ENCODE results near the gene LRIT2. TPM values are rescaled to one million over a fixed set of nuclear protein-coding genes. Genes with fewer than 3 reads are reported as not detected.

The LRIT2 gene
- total and polyA plus RNA-seq, 9 of the 15 experiments (the other 6 are each of a cell fraction or from before 2014, with no cell fraction given), result not detected

GRCh38 chr10:84226616-84227015 is 1.3 kb upstream of the LRIT2 start:
- H2AFZ ChIP-seq (ENCODE audit: low read depth, low read length), result no peak overlapping the region
- H3K4me3 ChIP-seq, result no peak overlapping the region
- BruUV-seq (replicated peaks), result no TSS peak
- intact Hi-C loops (cut with micrococcal nuclease), result no loop called here
- no peaks in the 10 kb centered on the region for H4K20me1 ChIP-seq (replicated peaks; ENCODE audit: control insufficient read depth, insufficient read depth, low read length)
- no peaks in the 10 kb centered on the region for H3K79me2 ChIP-seq (ENCODE audit: control insufficient read depth, insufficient read depth, low read length)
- H3K9me1 ChIP-seq (ENCODE audit: control insufficient read depth, insufficient read depth, low read length), result no peaks in the 10 kb centered on the region
- POLR2A ChIA-PET, result no interaction called here
- no peaks in the 10 kb centered on the region for H3K36me3 ChIP-seq (ENCODE audit: control insufficient read depth, insufficient read depth, low read length)
- CTCF ChIA-PET (ENCODE audit: low intra/inter-chr PET ratio), result no interaction called here
- H3K9ac ChIP-seq (ENCODE audit: insufficient read depth in 1 of 2, low read depth in 2 of 2, low read length in 2 of 2), result no peak overlapping the region
- H3K4me1 ChIP-seq (replicated peaks in 1 of 2; ENCODE audit: control insufficient read depth in 2 of 2, insufficient read depth in 2 of 2, low read length in 2 of 2), result no peaks in the 10 kb centered on the region
- no peaks in the 10 kb centered on the region for H3K9me3 ChIP-seq (replicated peaks; ENCODE audit: control insufficient read depth, insufficient read depth, low read depth, low read length)
- no peak overlapping the region for H3K4me2 ChIP-seq (ENCODE audit: insufficient read depth, low read length)
- no peak overlapping the region for H3K27ac ChIP-seq (ENCODE audit: extremely low read depth, low read depth, low read length)
- TF ChIP-seq MIER1 (IDR thresholded peaks at IDR 0.05; ENCODE audit: low read depth), result no peak
- TF ChIP-seq BRD4 (IDR thresholded peaks at IDR 0.05), result no peak
- TF ChIP-seq ZNF507 (tag; conservative IDR thresholded peaks at IDR 0.05), result no peak
- TF ChIP-seq ZNF764 (CRISPR knock-in tag; IDR thresholded peaks at IDR 0.05; ENCODE audit: low read depth), result no peak
- TF ChIP-seq TAF7 (tag; IDR thresholded peaks at IDR 0.05), result no peak
- no peak for TF ChIP-seq HMGXB4 (CRISPR knock-in tag; IDR thresholded peaks at IDR 0.05)
- no peak for TF ChIP-seq CBFB (CRISPR knock-in tag; IDR thresholded peaks at IDR 0.05)
- no peak for TF ChIP-seq NFE2 (IDR thresholded peaks at IDR 0.05; ENCODE audit: low read depth)
- no peak for TF ChIP-seq ZC3H8 (IDR thresholded peaks at IDR 0.05)
- in situ Hi-C loops (cut with MboI), result no loop called here
- WGBS (ENCODE audit: insufficient coverage, low coverage, missing lambda C conversion rate), result 0% methylated on average over 3 of the region's 3 CpGs
- H3K27me3 ChIP-seq (ENCODE audit: control insufficient read depth in 2 of 2, insufficient read depth in 2 of 2, low read length in 2 of 2), result peaks cover 0 to 21% of the 10 kb centered on the region in 2 experiments; a peak in 3 of 5 replicates
- DNase-seq (ENCODE audit: extremely low read depth in 1 of 4, low spot score in 3 of 4), result no peak
- no peak for FAIRE-seq
- ATAC-seq, result no peak

Data from K562 (cell line).